H1 (cell line): ENCODE data around the gene COA4. TPM values are rescaled to one million over a fixed set of nuclear protein-coding genes. Genes with fewer than 3 reads are reported as not detected.

Experiments
- CTCF ChIA-PET: fragments of 300-600 bp; sonication (Branson Sonifier 250); formaldehyde crosslinking; loops from one replicate; lab custom pipeline; 2021; ENCODE audit not compliant: partially characterized antibody; lab: Charles Lee
- POLR2A ChIA-PET: fragments of 300-600 bp; sonication (Branson Sonifier 250); formaldehyde crosslinking; loops from one replicate; lab custom pipeline; 2021; ENCODE audit warnings: inconsistent platforms; ENCODE audit not compliant: partially characterized antibody; lab: Charles Lee
- DNase-seq, 2 experiments: peaks; one replicate each; pipeline versions ENCODE4 v3.0.0 to v3.0.0-alpha.2; 2010 to 2022; ENCODE audit warnings: low spot score in 2 of 2, low read depth in 1 of 2, mixed read lengths in 1 of 2
- FAIRE-seq: peaks from 2 replicates; lab custom pipeline; 2011; peaks lifted over from hg19 to GRCh38; lab: Jason Lieb, UNC
- H2AFZ ChIP-seq: 2 replicates; pipeline ENCODE4 v1.8.1; 2012; ENCODE audit warnings: low read length, inconsistent platforms
- H2AK5ac ChIP-seq: 2 replicates; pipeline ENCODE4 v1.6.1; 2013; ENCODE audit warnings: low read depth, low read length
- H2BK120ac ChIP-seq: replicated peaks from 2 replicates; pipeline ENCODE3; 2013; ENCODE audit warnings: low read depth, low read length, inconsistent platforms
- H2BK12ac ChIP-seq: 2 replicates; pipeline ENCODE4 v1.6.1; 2013; ENCODE audit warnings: low read depth, low read length
- H2BK15ac ChIP-seq: 2 replicates; pipeline ENCODE4 v1.6.1; 2013; ENCODE audit warnings: low read length
- H2BK20ac ChIP-seq: 2 replicates; pipeline ENCODE4 v1.6.1; 2013; ENCODE audit warnings: low read length
- H2BK5ac ChIP-seq: 2 replicates; pipeline ENCODE4 v1.6.1; 2013; ENCODE audit warnings: low read depth, low read length
- H3K14ac ChIP-seq: 2 replicates; pipeline ENCODE4 v1.6.1; 2013; ENCODE audit warnings: inconsistent platforms; ENCODE audit not compliant: insufficient read length
- H3K18ac ChIP-seq: 2 replicates; pipeline ENCODE4 v1.6.1; 2013; ENCODE audit warnings: low read length; ENCODE audit errors: extremely low read depth
- H3K23ac ChIP-seq: 2 replicates; pipeline ENCODE4 v1.6.1; 2013; ENCODE audit warnings: inconsistent platforms; ENCODE audit not compliant: insufficient read length
- H3K23me2 ChIP-seq: 2 replicates; pipeline ENCODE4 v1.6.1; 2013; ENCODE audit warnings: low read depth, low read length
- H3K27ac ChIP-seq: 2 replicates; pipeline ENCODE4 v1.6.1; 2011; ENCODE audit warnings: low read depth, low read length, inconsistent platforms
- H3K27me3 ChIP-seq, 4 experiments: replicated peaks in 1 of 4; 1 replicate in 1 of 4; 2 replicates in 3 of 4; pipeline versions ENCODE4 v1.6.1 to v1.8.1; 2011 to 2013; ENCODE audit warnings: low read length in 3 of 4, mild to moderate bottlenecking in 3 of 4, inconsistent platforms in 2 of 4, mixed read lengths in 2 of 4, moderate library complexity in 1 of 4; ENCODE audit not compliant: control insufficient read depth in 3 of 4, insufficient read depth in 3 of 4; ENCODE audit errors: extremely low read depth in 1 of 4
- H3K36me3 ChIP-seq, 4 experiments: 2 replicates each; pipeline versions ENCODE4 v1.6.1 to v1.8.1; 2011 to 2013; ENCODE audit warnings: mild to moderate bottlenecking in 4 of 4, low read length in 3 of 4, moderate library complexity in 2 of 4, control low read depth in 1 of 4, inconsistent platforms in 1 of 4; ENCODE audit not compliant: insufficient read depth in 4 of 4, control insufficient read depth in 2 of 4
- H3K4ac ChIP-seq: replicated peaks from 2 replicates; pipeline ENCODE3; 2013; ENCODE audit warnings: low read length, low read depth, mixed read lengths, inconsistent platforms; ENCODE audit not compliant: insufficient read length
- H3K4me1 ChIP-seq, 4 experiments: replicated peaks in 1 of 4; 1 replicate in 1 of 4; 2 replicates in 3 of 4; pipeline versions ENCODE4 v1.6.1 to v1.8.1; 2011 to 2013; ENCODE audit warnings: low read length in 3 of 4, inconsistent platforms in 2 of 4, mixed read lengths in 1 of 4; ENCODE audit not compliant: insufficient read depth in 4 of 4, control insufficient read depth in 3 of 4
- H3K4me2 ChIP-seq, 2 experiments: 2 replicates each; pipeline versions ENCODE4 v1.6.1 to v1.8.1; 2011 to 2013; ENCODE audit warnings: low read depth in 2 of 2, low read length in 2 of 2, control low read depth in 1 of 2, inconsistent platforms in 1 of 2, mild to moderate bottlenecking in 1 of 2; ENCODE audit not compliant: insufficient read depth in 1 of 2
- H3K4me3 ChIP-seq, 4 experiments: fragments of 200-600, 300-600 bp in 1 of 4; sonication (generic), shearing (Covaris generic), sonication (Bioruptor Twin) in 1 of 4; 2 replicates each; pipeline versions ENCODE4 v1.5.1 to v1.8.1; 2011 to 2016; ENCODE audit warnings: low read length in 4 of 4, low read depth in 3 of 4, control low read depth in 2 of 4, inconsistent platforms in 2 of 4, mild to moderate bottlenecking in 2 of 4, mixed read lengths in 1 of 4, moderate library complexity in 1 of 4; ENCODE audit not compliant: insufficient read depth in 2 of 4; ENCODE audit errors: extremely low read depth in 1 of 4
- H3K56ac ChIP-seq: replicated peaks from 2 replicates; pipeline ENCODE3; 2013; ENCODE audit warnings: low read depth, mild to moderate bottlenecking, mixed read lengths, low read length, inconsistent platforms; ENCODE audit not compliant: insufficient read length
- H3K79me1 ChIP-seq: 2 replicates; pipeline ENCODE4 v1.6.1; 2013; ENCODE audit warnings: low read depth, low read length, control low read depth
- H3K79me2 ChIP-seq, 2 experiments: 2 replicates each; pipeline versions ENCODE4 v1.6.1 to v1.8.1; 2012 to 2013; ENCODE audit warnings: low read length in 2 of 2, mild to moderate bottlenecking in 2 of 2, inconsistent platforms in 1 of 2; ENCODE audit not compliant: insufficient read depth in 2 of 2, control insufficient read depth in 1 of 2
- H3K9ac ChIP-seq, 4 experiments: replicated peaks in 1 of 4; 1 replicate in 1 of 4; 2 replicates in 3 of 4; pipeline versions ENCODE4 v1.6.1 to v1.8.1; 2011 to 2013; ENCODE audit warnings: low read depth in 3 of 4, low read length in 3 of 4, control low read depth in 2 of 4, mild to moderate bottlenecking in 2 of 4, moderate library complexity in 2 of 4, inconsistent platforms in 1 of 4; ENCODE audit errors: extremely low read depth in 1 of 4
- H3K9me3 ChIP-seq, 2 experiments: 2 replicates each; pipeline versions ENCODE4 v1.6.1 to v1.8.1; 2012 to 2013; ENCODE audit warnings: mild to moderate bottlenecking in 2 of 2, moderate library complexity in 2 of 2, control low read depth in 1 of 2, inconsistent platforms in 1 of 2, low read depth in 1 of 2, low read length in 1 of 2, mixed read lengths in 1 of 2; ENCODE audit not compliant: insufficient read depth in 2 of 2
- H4K20me1 ChIP-seq, 2 experiments: replicated peaks in 1 of 2; 2 replicates each; pipeline versions ENCODE3 to v1.8.1; 2011 to 2013; ENCODE audit warnings: inconsistent platforms in 2 of 2, low read length in 2 of 2, mild to moderate bottlenecking in 1 of 2; ENCODE audit not compliant: insufficient read depth in 2 of 2, control insufficient read depth in 1 of 2
- H4K5ac ChIP-seq: 2 replicates; pipeline ENCODE4 v1.6.1; 2013; ENCODE audit warnings: low read length, low read depth, mixed read lengths, inconsistent platforms; ENCODE audit not compliant: insufficient read length
- H4K8ac ChIP-seq: 2 replicates; pipeline ENCODE4 v1.8.0; 2013; ENCODE audit warnings: mild to moderate bottlenecking, moderate library complexity, low read length, inconsistent platforms; ENCODE audit not compliant: insufficient read depth; ENCODE audit errors: extremely low read depth
- H4K91ac ChIP-seq: replicated peaks from 2 replicates; pipeline ENCODE3; 2013; ENCODE audit warnings: low read length, mixed read lengths, inconsistent platforms; ENCODE audit not compliant: insufficient read length
- GABPA ChIP-seq: IDR thresholded peaks from 2 replicates; pipeline ENCODE4 v1.6.1; 2011; ENCODE audit warnings: mild to moderate bottlenecking, low read length, moderate library complexity, borderline replicate concordance; ENCODE audit not compliant: insufficient read depth
- SIX5 ChIP-seq: IDR thresholded peaks from 2 replicates; pipeline ENCODE4 v1.6.1; 2011; ENCODE audit warnings: mild to moderate bottlenecking, low read depth, low read length
- SP1 ChIP-seq: IDR thresholded peaks from 2 replicates; pipeline ENCODE4 v1.6.1; 2011; ENCODE audit warnings: low read depth, low read length
- TAF1 ChIP-seq: IDR thresholded peaks from 2 replicates; pipeline ENCODE4 v1.6.1; 2011; ENCODE audit warnings: mild to moderate bottlenecking, low read depth, low read length
- TAF7 ChIP-seq: optimal IDR thresholded peaks from 2 replicates; pipeline ENCODE3; 2011; ENCODE audit warnings: low read depth, mild to moderate bottlenecking, inconsistent platforms, low read length, moderate library complexity, borderline replicate concordance
- WGBS, 2 experiments: shearing (Covaris generic) in 1 of 2; methylation state at CpG; one replicate each; pipeline versions ENCODE4 v1.1.6 to v1.1.7; 2013 to 2015; ENCODE audit warnings: low lambda C conversion rate in 2 of 2, mixed read lengths in 2 of 2, inconsistent platforms in 1 of 2, low coverage in 1 of 2, missing lambda C conversion rate in 1 of 2; ENCODE audit not compliant: insufficient replicate concordance in 2 of 2, insufficient coverage in 1 of 2, insufficient read length in 1 of 2; ENCODE audit errors: extremely low coverage in 1 of 2, missing lambda C conversion rate in 1 of 2; 5-methylcytosine and 5-hydroxymethylcytosine counted together
- polyA plus RNA-seq, 7 experiments: library from polyadenylated mRNA; depleted of rRNA in 3 of 7; stranded (reverse) in 5 of 7; unstranded in 2 of 7; fragments of >200 nt in 5 of 7; fragments of 200-250 nt in 2 of 7; gene quantifications; 1 replicate in 5 of 7; 2 replicates in 1 of 7; 4 replicates in 1 of 7; pipeline versions ENCODE4 v1.2.1 to v1.2.3, GENCODE V29; 2011 to 2013; ENCODE audit warnings: missing spikeins in 2 of 7, mixed read lengths in 2 of 7
- total RNA-seq: library from RNA; stranded (reverse); fragmentation: NEBNext Ultra II Directional; extraction: Animal tissue kit (Norgen Biotek cat#: 25700); gene quantifications from 2 replicates; pipeline ENCODE4 v1.2.1, GENCODE V29; 2021

COA4 gene
- total and polyA plus RNA-seq, 2 of the 8 experiments (the other 6 are each of a cell fraction or from before 2014, with no cell fraction given) = 177 to 380 TPM

DNA sequence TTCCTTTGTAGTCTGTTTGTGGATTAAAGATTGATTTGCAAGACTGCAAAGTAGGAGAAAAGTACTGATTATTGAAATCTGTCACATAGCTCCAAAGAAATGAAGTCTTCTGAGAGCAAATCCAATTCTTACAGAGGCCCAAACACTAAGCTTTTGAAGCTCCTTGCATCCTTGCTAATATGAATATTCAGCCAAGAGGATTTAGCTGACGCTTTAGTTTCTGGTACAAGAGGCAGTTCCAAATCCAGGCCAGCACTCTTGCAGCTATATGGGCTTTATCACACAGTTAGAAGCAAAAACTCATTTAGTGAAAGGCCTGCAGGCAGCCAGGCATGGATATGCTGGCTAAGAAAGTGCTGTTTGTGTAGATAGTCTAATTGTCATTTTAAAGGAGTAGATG, 12.9 kb upstream of the COA4 start:
- 83% methylated on average over 1 of the region's 1 CpG; no CpG with 5 or more reads in 1 of the 2 experiments for WGBS, 2 experiments

More for the DNA sequence above, 12.9 kb upstream of the COA4 start:
- Histone ChIP-seq H2BK12ac (no peak overlapping the region), H3K36me3 (peaks cover 0 to 22% (median 0%) of the 10 kb centered on the region in 4 experiments; a peak in 2 of 8 replicates), H2BK5ac (no peak overlapping the region), H3K23ac (no peak overlapping the region), H3K14ac (no peak overlapping the region), H2BK120ac (no peak overlapping the region), H2BK15ac (no peak overlapping the region), H3K27ac (no peak overlapping the region), H3K18ac (no peak overlapping the region), H4K91ac (no peak overlapping the region), H4K8ac (no peak overlapping the region), H3K4me2 (no peak overlapping the region), H3K56ac (no peak overlapping the region), H3K4me1 (no peaks in the 10 kb centered on the region), H3K79me1 (no peaks in the 10 kb centered on the region), H3K79me2 (no peaks in the 10 kb centered on the region), H2AK5ac (no peak overlapping the region), H2AFZ (no peak overlapping the region), H3K4ac (no peak overlapping the region), H3K27me3 (no peaks in the 10 kb centered on the region), H4K20me1 (no peaks in the 10 kb centered on the region), H3K4me3 (no peak overlapping the region), H4K5ac (no peak overlapping the region), H3K9ac (peak overlapping the region in 1 of 4 experiments; percentile 13; a peak in 1 of 7 replicates), H3K23me2 (no peaks in the 10 kb centered on the region), H3K9me3 (no peaks in the 10 kb centered on the region), H2BK20ac (no peak overlapping the region)
- ChIA-PET CTCF (interaction anchor here (1.4 kb wide), 1 partner anchor 18 kb away, joined by 4 read pairs; no protein-coding TSS in a partner anchor), POLR2A (interaction anchor here (1.1 kb wide), 1 partner anchor 11 kb away, joined by 3 read pairs; no protein-coding TSS in a partner anchor)
- no peak for DNase-seq
- no peak for FAIRE-seq
- TF ChIP-seq TAF7 (no peak), TAF1 (no peak), SIX5 (no peak), SP1 (no peak), GABPA (no peak)
